Measurements from ENCODE around the gene TTYH3.

DNA sequence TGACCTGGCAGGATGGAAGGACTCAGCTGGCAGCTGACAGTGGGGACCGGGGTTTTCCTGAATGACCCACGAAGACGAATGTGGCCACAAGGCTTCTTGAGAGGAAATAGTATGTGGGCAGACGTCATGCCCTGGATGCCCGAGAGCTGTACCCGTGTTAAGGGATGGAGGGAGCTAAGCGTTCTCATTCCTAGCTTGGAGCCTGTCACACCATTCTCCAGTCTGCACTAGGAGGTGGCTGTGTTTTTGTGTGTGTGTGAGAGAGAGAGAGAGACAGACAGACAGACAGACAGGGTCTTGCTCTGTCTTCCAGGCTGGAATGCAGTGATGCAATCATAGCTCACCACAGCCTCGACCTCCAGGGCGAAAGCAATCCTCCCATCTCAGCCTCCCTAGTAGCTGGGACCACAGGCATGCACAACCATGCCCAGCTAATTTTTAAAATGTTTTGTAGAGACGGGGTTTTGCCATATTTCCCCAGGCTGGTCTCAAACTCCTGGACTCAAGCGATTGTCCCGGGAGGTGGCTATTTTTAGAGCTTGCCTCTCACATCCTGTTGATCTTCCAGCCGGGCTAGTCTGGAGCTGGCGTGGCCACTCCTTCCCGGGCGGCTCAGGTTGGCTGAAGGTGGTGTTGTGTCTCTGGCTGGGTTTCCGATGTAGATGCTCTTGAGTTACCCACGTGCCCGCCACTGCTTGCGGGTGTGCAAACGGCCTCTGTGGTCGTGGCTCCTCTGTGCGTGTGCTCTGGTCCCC, 58.3 kb downstream of the TTYH3 start:
- no peak for TF ChIP-seq POLR2A (IDR thresholded peaks at IDR 0.05)
- TF ChIP-seq, protein P1, sequence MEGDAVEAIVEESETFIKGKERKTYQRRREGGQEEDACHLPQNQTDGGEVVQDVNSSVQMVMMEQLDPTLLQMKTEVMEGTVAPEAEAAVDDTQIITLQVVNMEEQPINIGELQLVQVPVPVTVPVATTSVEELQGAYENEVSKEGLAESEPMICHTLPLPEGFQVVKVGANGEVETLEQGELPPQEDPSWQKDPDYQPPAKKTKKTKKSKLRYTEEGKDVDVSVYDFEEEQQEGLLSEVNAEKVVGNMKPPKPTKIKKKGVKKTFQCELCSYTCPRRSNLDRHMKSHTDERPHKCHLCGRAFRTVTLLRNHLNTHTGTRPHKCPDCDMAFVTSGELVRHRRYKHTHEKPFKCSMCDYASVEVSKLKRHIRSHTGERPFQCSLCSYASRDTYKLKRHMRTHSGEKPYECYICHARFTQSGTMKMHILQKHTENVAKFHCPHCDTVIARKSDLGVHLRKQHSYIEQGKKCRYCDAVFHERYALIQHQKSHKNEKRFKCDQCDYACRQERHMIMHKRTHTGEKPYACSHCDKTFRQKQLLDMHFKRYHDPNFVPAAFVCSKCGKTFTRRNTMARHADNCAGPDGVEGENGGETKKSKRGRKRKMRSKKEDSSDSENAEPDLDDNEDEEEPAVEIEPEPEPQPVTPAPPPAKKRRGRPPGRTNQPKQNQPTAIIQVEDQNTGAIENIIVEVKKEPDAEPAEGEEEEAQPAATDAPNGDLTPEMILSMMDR (IDR thresholded peaks at IDR 0.05): no peak

Measured in ovary (tissue), 3 donors.